ENCODE data around the gene TEX13B.

The TEX13B gene

DNA sequence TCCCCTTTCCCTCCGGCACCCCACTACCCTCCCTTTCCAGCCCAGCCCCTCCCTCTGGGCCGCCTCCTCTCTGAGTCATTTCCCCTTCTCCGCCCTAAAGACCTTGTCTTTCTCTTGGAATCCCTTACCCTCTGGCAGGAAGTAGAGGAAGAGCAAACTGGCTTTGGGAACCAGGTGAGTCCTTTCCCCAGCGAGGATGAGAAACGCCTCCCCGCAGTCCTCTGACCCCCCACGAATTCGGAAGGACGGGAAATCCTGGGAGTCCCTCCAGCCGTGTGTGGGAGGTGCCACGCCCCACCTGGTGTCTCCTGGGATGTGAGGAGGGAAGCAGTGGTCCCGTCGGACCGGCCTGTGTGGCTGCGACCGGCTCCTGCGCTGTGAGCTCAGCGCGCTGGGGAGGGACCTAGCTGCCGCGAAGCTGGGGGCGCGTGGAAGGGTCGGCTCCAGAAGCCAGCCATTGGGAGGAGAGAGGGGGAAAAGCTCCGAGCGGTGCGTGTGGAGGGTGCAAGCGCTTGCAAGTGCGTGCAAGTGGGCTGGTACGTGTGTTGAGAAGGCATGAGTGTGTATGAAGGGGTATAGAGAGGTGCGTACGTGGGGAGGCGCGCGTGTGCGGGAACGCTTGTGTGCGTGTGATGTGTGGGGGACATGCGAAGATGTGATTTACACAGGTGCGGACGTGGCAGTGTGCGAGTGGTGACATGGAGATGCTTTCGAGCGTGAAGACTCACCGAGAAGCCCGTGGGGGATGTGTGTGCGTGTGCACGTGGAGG is 46.3 kb downstream of the TEX13B start:
- peak; percentile 2 for DNase-seq

DNA sequence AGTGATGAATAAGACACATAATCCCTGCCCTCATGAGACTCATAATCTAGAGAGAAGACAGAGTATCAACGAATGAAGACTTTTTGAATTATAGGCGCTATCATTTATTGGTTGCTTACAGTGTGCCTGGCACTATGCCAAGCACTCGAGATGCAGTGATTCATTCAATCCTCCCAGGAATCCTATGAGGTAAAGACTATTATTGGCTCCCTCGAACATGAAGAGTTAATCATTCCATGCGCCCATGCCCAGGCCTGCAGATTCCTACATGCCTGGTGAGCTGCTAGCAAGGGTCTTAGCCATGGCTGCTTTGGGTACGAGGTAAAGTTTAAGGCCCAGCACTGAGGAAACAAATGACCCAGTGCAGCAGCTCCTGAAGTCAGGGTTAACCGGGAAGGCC is 47.0 kb downstream of the TEX13B start:
- peak; percentile 53 for DNase-seq

DNA sequence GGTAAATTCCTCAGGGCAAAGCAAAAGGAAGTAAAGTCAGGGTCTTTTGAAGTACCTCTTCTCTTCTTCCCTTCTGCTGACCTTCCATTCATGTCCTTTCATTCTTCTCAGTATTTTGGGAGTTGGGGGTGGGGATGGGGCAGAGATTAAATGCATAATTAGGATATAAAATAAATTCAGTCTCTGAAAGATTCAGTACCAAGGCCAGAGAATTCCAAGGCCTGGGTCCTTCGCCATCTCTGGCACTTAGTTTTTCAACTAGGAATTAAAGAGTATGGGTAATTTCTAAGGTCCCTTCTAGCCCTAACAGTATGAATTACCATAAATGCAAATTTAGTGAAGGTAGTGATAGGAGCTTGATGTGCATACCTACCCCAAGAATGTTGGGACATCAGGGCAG is 47.9 kb downstream of the TEX13B start:
- no peak for DNase-seq
